Measurements from ENCODE around the gene PCDHA4.
"Not testable (repeated sequence)": the region's sequence is repeated elsewhere in the genome, so short reads cannot be mapped to it uniquely, and the experiment has no call there.

Gene PCDHA4

GRCh38 chr5:140822969-140823368, 16.1 kb downstream of the PCDHA4 start:
- peak overlapping the region; percentile 8 for H3K14ac ChIP-seq (ENCODE audit: low read length)
- H2BK120ac ChIP-seq (ENCODE audit: low read depth, low read length); H3K4me2 ChIP-seq (ENCODE audit: insufficient read depth, low read length, poor library complexity, severe bottlenecking); H3K9ac ChIP-seq (ENCODE audit: low read depth, low read length, poor library complexity); H2BK12ac ChIP-seq (ENCODE audit: low read length); H3K18ac ChIP-seq (ENCODE audit: low read length); H3K27me3 ChIP-seq (ENCODE audit: control insufficient read depth in 3 of 3, insufficient read depth in 3 of 3, low read depth in 1 of 3, low read length in 3 of 3); H3K4me1 ChIP-seq (ENCODE audit: control insufficient read depth in 2 of 2, insufficient read depth in 1 of 2, low read depth in 1 of 2, low read length in 2 of 2); H4K91ac ChIP-seq (ENCODE audit: low read depth, low read length, poor library complexity); H4K8ac ChIP-seq (ENCODE audit: low read depth, low read length); H2AFZ ChIP-seq (ENCODE audit: low read length); DNase-seq (ENCODE audit: low spot score); H3K27ac ChIP-seq (replicated peaks; ENCODE audit: low read length); H3K23ac ChIP-seq (ENCODE audit: low read depth, low read length, poor library complexity); H2BK5ac ChIP-seq (ENCODE audit: low read length); H3K4ac ChIP-seq (ENCODE audit: low read length); H3K79me1 ChIP-seq (ENCODE audit: low read depth, low read length); H2AK5ac ChIP-seq (ENCODE audit: low read depth, low read length); H2BK15ac ChIP-seq (ENCODE audit: low read length): not testable (repeated sequence)
- peak overlapping the region in 1 of 2 donors; percentile 65 for H3K4me3 ChIP-seq (ENCODE audit: low read length in 2 of 2)
- no CpG with 5 or more reads among the region's 48 CpGs for WGBS, 2 donors (ENCODE audit: extremely low coverage in 2 of 2, insufficient read length in 2 of 2, insufficient replicate concordance in 1 of 2)
- peaks cover 3 to 42% of the 10 kb centered on the region in 2 donors for H3K36me3 ChIP-seq (replicated peaks in 1 of 2; ENCODE audit: control insufficient read depth in 2 of 2, insufficient read depth in 2 of 2, low read length in 2 of 2)
- peaks cover 10 to 45% of the 10 kb centered on the region in 2 donors for H3K9me3 ChIP-seq (replicated peaks in 1 of 2; ENCODE audit: control insufficient read depth in 2 of 2, insufficient read depth in 1 of 2, low read depth in 1 of 2, low read length in 2 of 2)

- H3K27me3 ChIP-seq (ENCODE audit: control insufficient read depth in 3 of 3, insufficient read depth in 3 of 3, low read depth in 1 of 3, low read length in 3 of 3): no peaks in the 10 kb centered on the region
- H3K18ac ChIP-seq (ENCODE audit: low read length): no peak overlapping the region
- H3K14ac ChIP-seq (ENCODE audit: low read length): no peak overlapping the region
- no peak overlapping the region for H2BK15ac ChIP-seq (ENCODE audit: low read length)
- no peak overlapping the region for H4K91ac ChIP-seq (ENCODE audit: low read depth, low read length, poor library complexity)
- peak overlapping the region; percentile 73 for H3K23ac ChIP-seq (ENCODE audit: low read depth, low read length, poor library complexity)
- H3K4me3 ChIP-seq (ENCODE audit: low read length in 2 of 2): no peak overlapping the region
- no peaks in the 10 kb centered on the region for H3K4me1 ChIP-seq (ENCODE audit: control insufficient read depth in 2 of 2, insufficient read depth in 1 of 2, low read depth in 1 of 2, low read length in 2 of 2)
- peaks cover 6% of the 10 kb centered on the region for H3K79me1 ChIP-seq (ENCODE audit: low read depth, low read length)
- H3K36me3 ChIP-seq (replicated peaks in 1 of 2; ENCODE audit: control insufficient read depth in 2 of 2, insufficient read depth in 2 of 2, low read length in 2 of 2): peaks cover 3 to 42% of the 10 kb centered on the region in 2 donors
- no peak overlapping the region for H4K8ac ChIP-seq (ENCODE audit: low read depth, low read length)
- no peak for DNase-seq (ENCODE audit: low spot score)
- no peak overlapping the region for H3K4ac ChIP-seq (ENCODE audit: low read length)
- H2BK120ac ChIP-seq (ENCODE audit: low read depth, low read length): no peak overlapping the region
- no peak overlapping the region for H3K9ac ChIP-seq (ENCODE audit: low read depth, low read length, poor library complexity)
- H2BK12ac ChIP-seq (ENCODE audit: low read length): no peak overlapping the region
- H2AFZ ChIP-seq (ENCODE audit: low read length): no peak overlapping the region
- no CpG with 5 or more reads among the region's 38 CpGs for WGBS, 2 donors (ENCODE audit: extremely low coverage in 2 of 2, insufficient read length in 2 of 2, insufficient replicate concordance in 1 of 2)
- no peak overlapping the region for H3K4me2 ChIP-seq (ENCODE audit: insufficient read depth, low read length, poor library complexity, severe bottlenecking)
- H2AK5ac ChIP-seq (ENCODE audit: low read depth, low read length): no peak overlapping the region
- H2BK5ac ChIP-seq (ENCODE audit: low read length): no peak overlapping the region
- no peak overlapping the region for H3K27ac ChIP-seq (replicated peaks; ENCODE audit: low read length)
- H3K9me3 ChIP-seq (replicated peaks in 1 of 2; ENCODE audit: control insufficient read depth in 2 of 2, insufficient read depth in 1 of 2, low read depth in 1 of 2, low read length in 2 of 2): peaks cover 12 to 40% of the 10 kb centered on the region in 2 donors
These were observed 16.6 kb downstream of the PCDHA4 start for GRCh38 chr5:140823475-140823874.

- no peak for DNase-seq (ENCODE audit: low spot score)
- no peak within 1 kb of the TSS for H3K23ac ChIP-seq (ENCODE audit: low read depth, low read length, poor library complexity)
- H2AFZ ChIP-seq (ENCODE audit: low read length): peak within 1 kb of the TSS; percentile 86
- peak within 1 kb of the TSS; percentile 65 to 88 for H3K4me3 ChIP-seq (ENCODE audit: low read length in 2 of 2)
- no peak within 1 kb of the TSS for H2AK5ac ChIP-seq (ENCODE audit: low read depth, low read length)
- no peaks in the 10 kb centered on the region for H3K4me1 ChIP-seq (ENCODE audit: control insufficient read depth in 2 of 2, insufficient read depth in 1 of 2, low read depth in 1 of 2, low read length in 2 of 2)
- no peak within 1 kb of the TSS for H4K8ac ChIP-seq (ENCODE audit: low read depth, low read length)
- H2BK5ac ChIP-seq (ENCODE audit: low read length): no peak within 1 kb of the TSS
- H3K79me1 ChIP-seq (ENCODE audit: low read depth, low read length): peaks cover 8% of the 10 kb centered on the region
- H2BK12ac ChIP-seq (ENCODE audit: low read length): no peak within 1 kb of the TSS
- WGBS, 2 donors (ENCODE audit: extremely low coverage in 2 of 2, insufficient read length in 2 of 2, insufficient replicate concordance in 1 of 2): no CpG with 5 or more reads among the region's 27 CpGs
- H2BK15ac ChIP-seq (ENCODE audit: low read length): no peak within 1 kb of the TSS
- H3K27ac ChIP-seq (replicated peaks; ENCODE audit: low read length): no peak within 1 kb of the TSS
- no peak within 1 kb of the TSS for H2BK120ac ChIP-seq (ENCODE audit: low read depth, low read length)
- H3K4ac ChIP-seq (ENCODE audit: low read length): no peak within 1 kb of the TSS
- peak within 1 kb of the TSS; percentile 33 for H3K4me2 ChIP-seq (ENCODE audit: insufficient read depth, low read length, poor library complexity, severe bottlenecking)
- H3K9me3 ChIP-seq (replicated peaks in 1 of 2; ENCODE audit: control insufficient read depth in 2 of 2, insufficient read depth in 1 of 2, low read depth in 1 of 2, low read length in 2 of 2): peaks cover 15 to 51% of the 10 kb centered on the region in 2 donors
- H3K18ac ChIP-seq (ENCODE audit: low read length): no peak within 1 kb of the TSS
- H4K91ac ChIP-seq (ENCODE audit: low read depth, low read length, poor library complexity): no peak within 1 kb of the TSS
- peaks cover 5 to 42% of the 10 kb centered on the region in 2 donors for H3K36me3 ChIP-seq (replicated peaks in 1 of 2; ENCODE audit: control insufficient read depth in 2 of 2, insufficient read depth in 2 of 2, low read length in 2 of 2)
- H3K9ac ChIP-seq (ENCODE audit: low read depth, low read length, poor library complexity): peak within 1 kb of the TSS; percentile 90
- H3K14ac ChIP-seq (ENCODE audit: low read length): peak within 1 kb of the TSS; percentile 82
- no peaks in the 10 kb centered on the region for H3K27me3 ChIP-seq (ENCODE audit: control insufficient read depth in 3 of 3, insufficient read depth in 3 of 3, low read depth in 1 of 3, low read length in 3 of 3)
These were observed 21.0 kb downstream of the PCDHA4 start, which contains the start of gene PCDHA6 for GRCh38 chr5:140827704-140828361. TSS of gene PCDHA6 (plus strand) at chr5:140827960. CDS start at chr5:140828092, 132 bp downstream.

GRCh38 chr5:140828362-140828737, 21.5 kb downstream of the PCDHA4 start:
- Histone ChIP-seq H4K8ac (ENCODE audit: low read depth, low read length) (no peak overlapping the region), H3K4ac (ENCODE audit: low read length) (no peak overlapping the region), H2AFZ (ENCODE audit: low read length) (peak overlapping the region; percentile 86), H2BK15ac (ENCODE audit: low read length) (no peak overlapping the region), H3K4me3 (ENCODE audit: low read length in 2 of 2) (peak overlapping the region; percentile 65 to 88), H3K14ac (ENCODE audit: low read length) (no peak overlapping the region), H3K18ac (ENCODE audit: low read length) (no peak overlapping the region), H3K9ac (ENCODE audit: low read depth, low read length, poor library complexity) (no peak overlapping the region), H3K23ac (ENCODE audit: low read depth, low read length, poor library complexity) (no peak overlapping the region), H2BK5ac (ENCODE audit: low read length) (no peak overlapping the region), H3K4me2 (ENCODE audit: insufficient read depth, low read length, poor library complexity, severe bottlenecking) (no peak overlapping the region), H3K27me3 (ENCODE audit: control insufficient read depth in 3 of 3, insufficient read depth in 3 of 3, low read depth in 1 of 3, low read length in 3 of 3) (no peaks in the 10 kb centered on the region), H3K79me1 (ENCODE audit: low read depth, low read length) (peaks cover 8% of the 10 kb centered on the region), H3K36me3 (replicated peaks in 1 of 2; ENCODE audit: control insufficient read depth in 2 of 2, insufficient read depth in 2 of 2, low read length in 2 of 2) (peaks cover 5 to 44% of the 10 kb centered on the region in 2 donors), H3K9me3 (replicated peaks in 1 of 2; ENCODE audit: control insufficient read depth in 2 of 2, insufficient read depth in 1 of 2, low read depth in 1 of 2, low read length in 2 of 2) (peaks cover 14 to 53% of the 10 kb centered on the region in 2 donors), H3K4me1 (ENCODE audit: control insufficient read depth in 2 of 2, insufficient read depth in 1 of 2, low read depth in 1 of 2, low read length in 2 of 2) (no peaks in the 10 kb centered on the region), H2AK5ac (ENCODE audit: low read depth, low read length) (no peak overlapping the region), H2BK120ac (ENCODE audit: low read depth, low read length) (no peak overlapping the region), H2BK12ac (ENCODE audit: low read length) (no peak overlapping the region), H3K27ac (replicated peaks; ENCODE audit: low read length) (no peak overlapping the region), H4K91ac (ENCODE audit: low read depth, low read length, poor library complexity) (no peak overlapping the region)
- no peak for DNase-seq (ENCODE audit: low spot score)
- WGBS, 2 donors (ENCODE audit: extremely low coverage in 2 of 2, insufficient read length in 2 of 2, insufficient replicate concordance in 1 of 2): no CpG with 5 or more reads among the region's 18 CpGs

Data from neuronal stem cell (in vitro differentiated cells).